GM12872 (cell line): ENCODE data around the gene YIPF4.

Source experiments
- TF ChIP-seq, protein P1 (sequence below): IDR thresholded peaks from 3 replicates; pipeline ENCODE4 v1.5.1; 2011; ENCODE audit warnings: low read depth, mild to moderate bottlenecking, low read length, moderate library complexity; ENCODE audit not compliant: insufficient read depth

Gene YIPF4

DNA sequence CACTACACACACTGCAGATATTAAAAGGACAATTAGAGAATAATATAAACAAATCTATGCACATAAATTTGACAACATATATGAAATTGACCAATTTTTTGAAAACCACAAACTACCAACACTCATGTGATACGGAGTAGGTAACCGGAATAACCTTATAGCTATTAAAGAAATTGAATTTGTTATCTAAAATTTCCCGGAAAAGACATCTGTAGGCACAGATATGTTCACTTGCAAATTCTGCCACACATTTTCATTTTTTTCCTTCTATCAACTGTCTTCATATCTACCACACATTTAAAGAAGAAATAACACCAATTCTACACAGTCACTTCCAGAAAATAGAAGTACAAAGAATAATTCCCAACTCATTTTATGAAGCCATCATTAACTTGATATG lies 35.4 kb upstream of the YIPF4 start:
- TF ChIP-seq, protein P1, sequence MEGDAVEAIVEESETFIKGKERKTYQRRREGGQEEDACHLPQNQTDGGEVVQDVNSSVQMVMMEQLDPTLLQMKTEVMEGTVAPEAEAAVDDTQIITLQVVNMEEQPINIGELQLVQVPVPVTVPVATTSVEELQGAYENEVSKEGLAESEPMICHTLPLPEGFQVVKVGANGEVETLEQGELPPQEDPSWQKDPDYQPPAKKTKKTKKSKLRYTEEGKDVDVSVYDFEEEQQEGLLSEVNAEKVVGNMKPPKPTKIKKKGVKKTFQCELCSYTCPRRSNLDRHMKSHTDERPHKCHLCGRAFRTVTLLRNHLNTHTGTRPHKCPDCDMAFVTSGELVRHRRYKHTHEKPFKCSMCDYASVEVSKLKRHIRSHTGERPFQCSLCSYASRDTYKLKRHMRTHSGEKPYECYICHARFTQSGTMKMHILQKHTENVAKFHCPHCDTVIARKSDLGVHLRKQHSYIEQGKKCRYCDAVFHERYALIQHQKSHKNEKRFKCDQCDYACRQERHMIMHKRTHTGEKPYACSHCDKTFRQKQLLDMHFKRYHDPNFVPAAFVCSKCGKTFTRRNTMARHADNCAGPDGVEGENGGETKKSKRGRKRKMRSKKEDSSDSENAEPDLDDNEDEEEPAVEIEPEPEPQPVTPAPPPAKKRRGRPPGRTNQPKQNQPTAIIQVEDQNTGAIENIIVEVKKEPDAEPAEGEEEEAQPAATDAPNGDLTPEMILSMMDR, result no peak

GRCh38 chr2:32246911-32247310 lies 30.8 kb upstream of the YIPF4 start:
- TF ChIP-seq, protein P1, result no peak

GRCh38 chr2:32248299-32248698 lies 29.4 kb upstream of the YIPF4 start:
- TF ChIP-seq, protein P1, result no peak

DNA sequence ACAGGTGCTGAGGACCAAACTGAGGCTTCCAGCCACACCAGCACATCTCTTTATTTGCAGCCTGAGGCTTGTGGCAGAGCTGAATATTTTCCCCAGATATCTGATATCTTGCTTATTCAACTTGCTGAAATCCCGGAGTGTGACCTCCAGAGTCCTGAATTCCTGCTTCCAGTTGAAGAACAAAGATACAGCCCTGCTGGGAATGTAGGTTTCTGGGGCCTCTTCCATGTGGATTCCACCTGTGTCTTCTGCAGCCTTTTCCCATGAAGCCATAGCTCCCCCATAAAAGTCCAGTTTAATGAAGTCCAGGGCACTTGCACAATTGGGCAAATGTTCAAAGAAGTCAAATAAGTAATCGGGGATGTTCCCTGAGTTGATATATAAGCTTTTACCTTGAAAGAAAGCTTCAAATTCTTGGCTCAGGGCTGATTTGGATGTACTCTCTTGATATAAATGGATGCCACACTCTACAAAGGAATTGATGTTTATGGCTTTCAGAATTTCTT lies 27.9 kb upstream of the YIPF4 start:
- TF ChIP-seq, protein P1, result no peak

- TF ChIP-seq, protein P1, result no peak
Measured at GRCh38 chr2:32250290-32250689, 27.4 kb upstream of the YIPF4 start.

DNA sequence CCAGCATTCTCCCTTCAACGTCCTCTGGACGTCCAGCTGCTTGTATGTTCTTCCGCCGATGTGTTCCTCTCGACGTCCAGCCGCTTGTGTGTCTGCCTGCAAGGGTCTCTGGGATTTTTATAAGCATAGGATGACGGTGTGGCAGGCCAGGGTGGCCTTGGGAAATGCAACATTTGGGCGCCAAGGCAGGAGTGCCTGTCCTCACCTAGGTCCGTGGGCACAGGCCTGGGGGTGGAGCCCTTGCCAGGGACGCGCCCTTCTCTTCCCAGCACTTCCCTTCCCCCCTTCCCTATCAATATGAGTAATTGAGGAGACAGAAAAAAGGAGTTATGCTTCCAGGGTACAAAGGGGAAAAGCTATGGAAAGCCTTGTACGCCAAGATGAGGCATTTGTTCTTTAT lies 19.5 kb upstream of the YIPF4 start:
- TF ChIP-seq, protein P1, result no peak

DNA sequence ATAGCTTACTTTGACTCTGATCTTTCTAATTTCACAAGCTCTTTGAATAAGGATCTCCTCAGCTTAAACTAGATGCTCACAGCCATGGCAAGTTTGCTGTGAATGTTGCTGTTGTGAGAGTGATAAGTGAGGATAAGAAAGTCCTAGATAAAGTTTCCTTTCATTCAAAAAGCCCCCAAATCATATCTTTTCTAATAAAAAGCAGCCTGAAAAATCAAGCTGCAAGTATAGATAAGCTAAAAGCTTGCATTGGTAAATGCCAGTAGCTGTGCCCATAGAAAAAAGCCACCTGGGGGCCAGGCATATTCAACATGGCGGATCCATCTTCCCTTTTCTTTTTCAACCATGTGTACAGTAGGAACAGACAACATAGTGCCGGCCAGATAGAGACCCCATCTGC lies 17.3 kb upstream of the YIPF4 start:
- TF ChIP-seq, protein P1, result no peak
